Astrocyte of the spinal cord (primary cell): ENCODE data around the gene CD37.
A peak's percentile ranks its signal among the peaks of the same experiment; 100 is the strongest.

ENCODE experiments used
- DNase-seq: peaks from one replicate; pipeline ENCODE4 v3.0.0; 2011; ENCODE audit warnings: low read depth, low spot score
- H3K4me3 ChIP-seq: 2 replicates; pipeline ENCODE4 v1.5.1; 2011; ENCODE audit warnings: low read depth, mild to moderate bottlenecking, low read length, moderate library complexity
- CTCF ChIP-seq: IDR thresholded peaks from 2 replicates; pipeline ENCODE4 v1.5.1; 2012; ENCODE audit warnings: low read depth, mild to moderate bottlenecking, low read length, inconsistent platforms
- in situ Hi-C: cut with HindIII; loops from 2 replicates; pipeline ENCODE4 v1.10.0; 2017; ENCODE audit warnings: low sequenced_read_pairs

The CD37 gene

GRCh38 chr19:49383599-49383998, 48.4 kb downstream of the CD37 start:
- H3K4me3 ChIP-seq: no peak overlapping the region
- no peak for TF ChIP-seq CTCF
- in situ Hi-C loops: no loop called here
- DNase-seq: no peak

- DNase-seq: peak; percentile 57
- H3K4me3 ChIP-seq: no peak within 1 kb of the TSS
- in situ Hi-C loops: no loop called here
- TF ChIP-seq CTCF: no peak
Observed at GRCh38 chr19:49387936-49388372, 52.7 kb downstream of the CD37 start, which contains the start of gene KASH5. Gene KASH5 (plus strand): TSS chr19:49388249. CDS start chr19:49390884, 2,635 bp downstream.

- in situ Hi-C loops: no loop called here
- no peak overlapping the region for H3K4me3 ChIP-seq
- TF ChIP-seq CTCF: no peak
- no peak for DNase-seq
Observed at GRCh38 chr19:49389406-49389805, 54.2 kb downstream of the CD37 start.
